H1 (cell line): ENCODE measurements around the gene CCNC. TPM values are rescaled to one million over a fixed set of nuclear protein-coding genes. Genes with fewer than 3 reads are reported as not detected.

Experiments
- CTCF ChIA-PET: fragments of 300-600 bp; sonication (Branson Sonifier 250); formaldehyde crosslinking; loops from one replicate; lab custom pipeline; 2021; ENCODE audit not compliant: partially characterized antibody; lab: Charles Lee
- POLR2A ChIA-PET: fragments of 300-600 bp; sonication (Branson Sonifier 250); formaldehyde crosslinking; loops from one replicate; lab custom pipeline; 2021; ENCODE audit warnings: inconsistent platforms; ENCODE audit not compliant: partially characterized antibody; lab: Charles Lee
- DNase-seq, 2 experiments: peaks; one replicate each; pipeline versions ENCODE4 v3.0.0 to v3.0.0-alpha.2; 2010 to 2022; ENCODE audit warnings: low spot score in 2 of 2, low read depth in 1 of 2, mixed read lengths in 1 of 2
- FAIRE-seq: peaks from 2 replicates; lab custom pipeline; 2011; peaks lifted over from hg19 to GRCh38; lab: Jason Lieb, UNC
- H2AFZ ChIP-seq: 2 replicates; pipeline ENCODE4 v1.8.1; 2012; ENCODE audit warnings: low read length, inconsistent platforms
- H2AK5ac ChIP-seq: 2 replicates; pipeline ENCODE4 v1.6.1; 2013; ENCODE audit warnings: low read depth, low read length
- H2BK120ac ChIP-seq: replicated peaks from 2 replicates; pipeline ENCODE3; 2013; ENCODE audit warnings: low read depth, low read length, inconsistent platforms
- H2BK12ac ChIP-seq: 2 replicates; pipeline ENCODE4 v1.6.1; 2013; ENCODE audit warnings: low read depth, low read length
- H2BK15ac ChIP-seq: 2 replicates; pipeline ENCODE4 v1.6.1; 2013; ENCODE audit warnings: low read length
- H2BK20ac ChIP-seq: 2 replicates; pipeline ENCODE4 v1.6.1; 2013; ENCODE audit warnings: low read length
- H2BK5ac ChIP-seq: 2 replicates; pipeline ENCODE4 v1.6.1; 2013; ENCODE audit warnings: low read depth, low read length
- H3K14ac ChIP-seq: 2 replicates; pipeline ENCODE4 v1.6.1; 2013; ENCODE audit warnings: inconsistent platforms; ENCODE audit not compliant: insufficient read length
- H3K18ac ChIP-seq: 2 replicates; pipeline ENCODE4 v1.6.1; 2013; ENCODE audit warnings: low read length; ENCODE audit errors: extremely low read depth
- H3K23ac ChIP-seq: 2 replicates; pipeline ENCODE4 v1.6.1; 2013; ENCODE audit warnings: inconsistent platforms; ENCODE audit not compliant: insufficient read length
- H3K23me2 ChIP-seq: 2 replicates; pipeline ENCODE4 v1.6.1; 2013; ENCODE audit warnings: low read depth, low read length
- H3K27ac ChIP-seq: 2 replicates; pipeline ENCODE4 v1.6.1; 2011; ENCODE audit warnings: low read depth, low read length, inconsistent platforms
- H3K27me3 ChIP-seq, 4 experiments: replicated peaks in 1 of 4; 1 replicate in 1 of 4; 2 replicates in 3 of 4; pipeline versions ENCODE4 v1.6.1 to v1.8.1; 2011 to 2013; ENCODE audit warnings: low read length in 3 of 4, mild to moderate bottlenecking in 3 of 4, inconsistent platforms in 2 of 4, mixed read lengths in 2 of 4, moderate library complexity in 1 of 4; ENCODE audit not compliant: control insufficient read depth in 3 of 4, insufficient read depth in 3 of 4; ENCODE audit errors: extremely low read depth in 1 of 4
- H3K36me3 ChIP-seq, 4 experiments: 2 replicates each; pipeline versions ENCODE4 v1.6.1 to v1.8.1; 2011 to 2013; ENCODE audit warnings: mild to moderate bottlenecking in 4 of 4, low read length in 3 of 4, moderate library complexity in 2 of 4, control low read depth in 1 of 4, inconsistent platforms in 1 of 4; ENCODE audit not compliant: insufficient read depth in 4 of 4, control insufficient read depth in 2 of 4
- H3K4ac ChIP-seq: replicated peaks from 2 replicates; pipeline ENCODE3; 2013; ENCODE audit warnings: low read length, low read depth, mixed read lengths, inconsistent platforms; ENCODE audit not compliant: insufficient read length
- H3K4me1 ChIP-seq, 4 experiments: replicated peaks in 1 of 4; 1 replicate in 1 of 4; 2 replicates in 3 of 4; pipeline versions ENCODE4 v1.6.1 to v1.8.1; 2011 to 2013; ENCODE audit warnings: low read length in 3 of 4, inconsistent platforms in 2 of 4, mixed read lengths in 1 of 4; ENCODE audit not compliant: insufficient read depth in 4 of 4, control insufficient read depth in 3 of 4
- H3K4me2 ChIP-seq, 2 experiments: 2 replicates each; pipeline versions ENCODE4 v1.6.1 to v1.8.1; 2011 to 2013; ENCODE audit warnings: low read depth in 2 of 2, low read length in 2 of 2, control low read depth in 1 of 2, inconsistent platforms in 1 of 2, mild to moderate bottlenecking in 1 of 2; ENCODE audit not compliant: insufficient read depth in 1 of 2
- H3K4me3 ChIP-seq, 4 experiments: fragments of 200-600, 300-600 bp in 1 of 4; sonication (generic), shearing (Covaris generic), sonication (Bioruptor Twin) in 1 of 4; 2 replicates each; pipeline versions ENCODE4 v1.5.1 to v1.8.1; 2011 to 2016; ENCODE audit warnings: low read length in 4 of 4, low read depth in 3 of 4, control low read depth in 2 of 4, inconsistent platforms in 2 of 4, mild to moderate bottlenecking in 2 of 4, mixed read lengths in 1 of 4, moderate library complexity in 1 of 4; ENCODE audit not compliant: insufficient read depth in 2 of 4; ENCODE audit errors: extremely low read depth in 1 of 4
- H3K56ac ChIP-seq: replicated peaks from 2 replicates; pipeline ENCODE3; 2013; ENCODE audit warnings: low read depth, mild to moderate bottlenecking, mixed read lengths, low read length, inconsistent platforms; ENCODE audit not compliant: insufficient read length
- H3K79me1 ChIP-seq: 2 replicates; pipeline ENCODE4 v1.6.1; 2013; ENCODE audit warnings: low read depth, low read length, control low read depth
- H3K79me2 ChIP-seq, 2 experiments: 2 replicates each; pipeline versions ENCODE4 v1.6.1 to v1.8.1; 2012 to 2013; ENCODE audit warnings: low read length in 2 of 2, mild to moderate bottlenecking in 2 of 2, inconsistent platforms in 1 of 2; ENCODE audit not compliant: insufficient read depth in 2 of 2, control insufficient read depth in 1 of 2
- H3K9ac ChIP-seq, 4 experiments: replicated peaks in 1 of 4; 1 replicate in 1 of 4; 2 replicates in 3 of 4; pipeline versions ENCODE4 v1.6.1 to v1.8.1; 2011 to 2013; ENCODE audit warnings: low read depth in 3 of 4, low read length in 3 of 4, control low read depth in 2 of 4, mild to moderate bottlenecking in 2 of 4, moderate library complexity in 2 of 4, inconsistent platforms in 1 of 4; ENCODE audit errors: extremely low read depth in 1 of 4
- H3K9me3 ChIP-seq, 2 experiments: 2 replicates each; pipeline versions ENCODE4 v1.6.1 to v1.8.1; 2012 to 2013; ENCODE audit warnings: mild to moderate bottlenecking in 2 of 2, moderate library complexity in 2 of 2, control low read depth in 1 of 2, inconsistent platforms in 1 of 2, low read depth in 1 of 2, low read length in 1 of 2, mixed read lengths in 1 of 2; ENCODE audit not compliant: insufficient read depth in 2 of 2
- H4K20me1 ChIP-seq, 2 experiments: replicated peaks in 1 of 2; 2 replicates each; pipeline versions ENCODE3 to v1.8.1; 2011 to 2013; ENCODE audit warnings: inconsistent platforms in 2 of 2, low read length in 2 of 2, mild to moderate bottlenecking in 1 of 2; ENCODE audit not compliant: insufficient read depth in 2 of 2, control insufficient read depth in 1 of 2
- H4K5ac ChIP-seq: 2 replicates; pipeline ENCODE4 v1.6.1; 2013; ENCODE audit warnings: low read length, low read depth, mixed read lengths, inconsistent platforms; ENCODE audit not compliant: insufficient read length
- H4K8ac ChIP-seq: 2 replicates; pipeline ENCODE4 v1.8.0; 2013; ENCODE audit warnings: mild to moderate bottlenecking, moderate library complexity, low read length, inconsistent platforms; ENCODE audit not compliant: insufficient read depth; ENCODE audit errors: extremely low read depth
- H4K91ac ChIP-seq: replicated peaks from 2 replicates; pipeline ENCODE3; 2013; ENCODE audit warnings: low read length, mixed read lengths, inconsistent platforms; ENCODE audit not compliant: insufficient read length
- BRCA1 ChIP-seq: IDR thresholded peaks from 2 replicates; pipeline ENCODE4 v1.6.1; 2012; ENCODE audit warnings: low read depth, low read length, improper control_type of control experiment
- EGR1 ChIP-seq: IDR thresholded peaks from 2 replicates; pipeline ENCODE4 v1.6.1; 2011; ENCODE audit warnings: low read depth, low read length, borderline replicate concordance
- EP300 ChIP-seq, 2 experiments: IDR thresholded peaks; 1 replicate in 1 of 2; 2 replicates in 1 of 2; pipeline ENCODE4 v1.6.1; 2011 to 2012; ENCODE audit warnings: low read depth in 2 of 2, low read length in 2 of 2, mild to moderate bottlenecking in 2 of 2, borderline replicate concordance in 1 of 2, inconsistent platforms in 1 of 2, moderate library complexity in 1 of 2
- HDAC6 ChIP-seq: IDR thresholded peaks from one replicate; pipeline ENCODE4 v1.7.1; 2012; ENCODE audit warnings: low read depth, mild to moderate bottlenecking, inconsistent platforms, low read length, moderate library complexity
- KDM1A ChIP-seq: fragments of 200-600, 300-600 bp; sonication (generic); IDR thresholded peaks from 2 replicates; pipeline ENCODE4 v1.7.1; 2016; ENCODE audit warnings: mild to moderate bottlenecking, low read length, borderline replicate concordance
- KDM5A ChIP-seq: fragments of 200-600 bp; IDR thresholded peaks from 2 replicates; pipeline ENCODE4 v1.7.1; 2012; ENCODE audit warnings: mild to moderate bottlenecking, low read length, inconsistent platforms, mixed read lengths
- NANOG ChIP-seq: IDR thresholded peaks from 2 replicates; pipeline ENCODE4 v1.6.1; 2011; ENCODE audit warnings: low read length, low read depth, mild to moderate bottlenecking, inconsistent platforms; ENCODE audit not compliant: insufficient read depth, poor library complexity, severe bottlenecking
- POLR2AphosphoS5 ChIP-seq: IDR thresholded peaks from 2 replicates; pipeline ENCODE4 v1.6.1; 2011; ENCODE audit warnings: low read depth, low read length
- RNF2 ChIP-seq: fragments of 200-900, 300-1000 bp; sonication (generic); IDR thresholded peaks from 2 replicates; pipeline ENCODE4 v1.7.1; 2016; ENCODE audit warnings: borderline replicate concordance, low read depth, mild to moderate bottlenecking, antibody characterized with exemption, low read length; ENCODE audit not compliant: poor library complexity, severe bottlenecking; ENCODE audit errors: missing control alignments
- RXRA ChIP-seq: IDR thresholded peaks from 2 replicates; pipeline ENCODE4 v1.6.1; 2011; ENCODE audit warnings: low read depth, mild to moderate bottlenecking, low read length, moderate library complexity; ENCODE audit not compliant: insufficient read depth
- SIRT6 ChIP-seq: IDR thresholded peaks from one replicate; pipeline ENCODE4 v1.7.1; 2012; ENCODE audit warnings: low read length, inconsistent platforms
- TCF12 ChIP-seq: IDR thresholded peaks from 2 replicates; pipeline ENCODE4 v1.6.1; 2011; ENCODE audit warnings: low read depth, mild to moderate bottlenecking, low read length
- WGBS, 2 experiments: shearing (Covaris generic) in 1 of 2; methylation state at CpG; one replicate each; pipeline versions ENCODE4 v1.1.6 to v1.1.7; 2013 to 2015; ENCODE audit warnings: low lambda C conversion rate in 2 of 2, mixed read lengths in 2 of 2, inconsistent platforms in 1 of 2, low coverage in 1 of 2, missing lambda C conversion rate in 1 of 2; ENCODE audit not compliant: insufficient replicate concordance in 2 of 2, insufficient coverage in 1 of 2, insufficient read length in 1 of 2; ENCODE audit errors: extremely low coverage in 1 of 2, missing lambda C conversion rate in 1 of 2; 5-methylcytosine and 5-hydroxymethylcytosine counted together
- polyA plus RNA-seq, 7 experiments: library from polyadenylated mRNA; depleted of rRNA in 3 of 7; stranded (reverse) in 5 of 7; unstranded in 2 of 7; fragments of >200 nt in 5 of 7; fragments of 200-250 nt in 2 of 7; gene quantifications; 1 replicate in 5 of 7; 2 replicates in 1 of 7; 4 replicates in 1 of 7; pipeline versions ENCODE4 v1.2.1 to v1.2.3, GENCODE V29; 2011 to 2013; ENCODE audit warnings: missing spikeins in 2 of 7, mixed read lengths in 2 of 7
- total RNA-seq: library from RNA; stranded (reverse); fragmentation: NEBNext Ultra II Directional; extraction: Animal tissue kit (Norgen Biotek cat#: 25700); gene quantifications from 2 replicates; pipeline ENCODE4 v1.2.1, GENCODE V29; 2021

Gene CCNC
- total and polyA plus RNA-seq, 2 of the 8 experiments (the other 6 are each of a cell fraction or from before 2014, with no cell fraction given): 45.4 to 107 TPM

- Histone ChIP-seq H2BK5ac (no peak overlapping the region), H4K8ac (peak overlapping the region; percentile 36; the same call in 1 of the 2 replicates), H4K5ac (no peak overlapping the region), H3K23ac (no peak overlapping the region), H3K9me3 (no peaks in the 10 kb centered on the region), H3K4me3 (peak overlapping the region; percentile 29 to 59 (median 39)), H3K23me2 (peaks cover 17% of the 10 kb centered on the region; the same call in 1 of the 2 replicates), H3K56ac (no peak overlapping the region), H3K27ac (no peak overlapping the region), H2BK12ac (no peak overlapping the region), H2BK15ac (no peak overlapping the region), H3K9ac (no peak overlapping the region), H2BK120ac (no peak overlapping the region), H3K79me1 (no peaks in the 10 kb centered on the region), H3K4me2 (peak overlapping the region; percentile 79 to 91), H4K91ac (no peak overlapping the region), H2AFZ (0 out of 2 replicates have a peak overlapping the region, but pooled peaks have one; percentile 34), H2AK5ac (no peak overlapping the region), H3K4me1 (peaks cover 0 to 21% (median 13%) of the 10 kb centered on the region in 4 experiments; a peak in 5 of 7 replicates), H3K18ac (no peak overlapping the region), H4K20me1 (peaks cover 0 to 7% of the 10 kb centered on the region in 2 experiments), H3K79me2 (no peaks in the 10 kb centered on the region), H3K27me3 (peaks cover 73 to 100% (median 88%) of the 10 kb centered on the region in 4 experiments), H2BK20ac (no peak overlapping the region), H3K4ac (no peak overlapping the region), H3K36me3 (no peaks in the 10 kb centered on the region), H3K14ac (no peak overlapping the region)
- POLR2A ChIA-PET: interaction anchor here (0.7 to 2.3 kb wide), 4 partner anchors 9 to 71 kb away, joined by 3 to 10 read pairs (median 4); partner anchors contain the start of gene CCNC
- FAIRE-seq (no peak), DNase-seq (no peak)
- 3% methylated on average over 44 of the region's 55 CpGs; no CpG with 5 or more reads in 1 of the 2 experiments for WGBS, 2 experiments
- CTCF ChIA-PET: interaction anchor here (0.7 to 2.1 kb wide), 8 partner anchors 9 to 157 kb away, joined by 3 to 12 read pairs (median 4); no protein-coding TSS in a partner anchor
- no peak for TF ChIP-seq SIRT6
- TF ChIP-seq RNF2: peak; percentile 88
- no peak for TF ChIP-seq KDM5A
- TF ChIP-seq NANOG: no peak
- TF ChIP-seq POLR2AphosphoS5: no peak
- TF ChIP-seq RXRA: no peak
- TF ChIP-seq KDM1A: no peak
- TF ChIP-seq TCF12: no peak
- no peak for TF ChIP-seq EP300 (IDR thresholded peaks at IDR 0.05; ENCODE audit: borderline replicate concordance in 1 of 2, low read depth in 2 of 2, low read length in 2 of 2)
- TF ChIP-seq BRCA1: no peak
- no peak for TF ChIP-seq HDAC6
- no peak for TF ChIP-seq EGR1
These were observed 46.1 kb upstream of the CCNC start for GRCh38 chr6:99614430-99615186.
